H1 (cell line): ENCODE measurements around the gene VGF. TPM values are rescaled to one million over a fixed set of nuclear protein-coding genes. Genes with fewer than 3 reads are reported as not detected.

Experiments
- CTCF ChIA-PET: fragments of 300-600 bp; sonication (Branson Sonifier 250); formaldehyde crosslinking; loops from one replicate; lab custom pipeline; 2021; ENCODE audit not compliant: partially characterized antibody; lab: Charles Lee
- POLR2A ChIA-PET: fragments of 300-600 bp; sonication (Branson Sonifier 250); formaldehyde crosslinking; loops from one replicate; lab custom pipeline; 2021; ENCODE audit warnings: inconsistent platforms; ENCODE audit not compliant: partially characterized antibody; lab: Charles Lee
- DNase-seq, 2 experiments: peaks; one replicate each; pipeline versions ENCODE4 v3.0.0 to v3.0.0-alpha.2; 2010 to 2022; ENCODE audit warnings: low spot score in 2 of 2, low read depth in 1 of 2, mixed read lengths in 1 of 2
- FAIRE-seq: peaks from 2 replicates; lab custom pipeline; 2011; peaks lifted over from hg19 to GRCh38; lab: Jason Lieb, UNC
- H2AFZ ChIP-seq: 2 replicates; pipeline ENCODE4 v1.8.1; 2012; ENCODE audit warnings: low read length, inconsistent platforms
- H2AK5ac ChIP-seq: 2 replicates; pipeline ENCODE4 v1.6.1; 2013; ENCODE audit warnings: low read depth, low read length
- H2BK120ac ChIP-seq: replicated peaks from 2 replicates; pipeline ENCODE3; 2013; ENCODE audit warnings: low read depth, low read length, inconsistent platforms
- H2BK12ac ChIP-seq: 2 replicates; pipeline ENCODE4 v1.6.1; 2013; ENCODE audit warnings: low read depth, low read length
- H2BK15ac ChIP-seq: 2 replicates; pipeline ENCODE4 v1.6.1; 2013; ENCODE audit warnings: low read length
- H2BK20ac ChIP-seq: 2 replicates; pipeline ENCODE4 v1.6.1; 2013; ENCODE audit warnings: low read length
- H2BK5ac ChIP-seq: 2 replicates; pipeline ENCODE4 v1.6.1; 2013; ENCODE audit warnings: low read depth, low read length
- H3K14ac ChIP-seq: 2 replicates; pipeline ENCODE4 v1.6.1; 2013; ENCODE audit warnings: inconsistent platforms; ENCODE audit not compliant: insufficient read length
- H3K18ac ChIP-seq: 2 replicates; pipeline ENCODE4 v1.6.1; 2013; ENCODE audit warnings: low read length; ENCODE audit errors: extremely low read depth
- H3K23ac ChIP-seq: 2 replicates; pipeline ENCODE4 v1.6.1; 2013; ENCODE audit warnings: inconsistent platforms; ENCODE audit not compliant: insufficient read length
- H3K23me2 ChIP-seq: 2 replicates; pipeline ENCODE4 v1.6.1; 2013; ENCODE audit warnings: low read depth, low read length
- H3K27ac ChIP-seq: 2 replicates; pipeline ENCODE4 v1.6.1; 2011; ENCODE audit warnings: low read depth, low read length, inconsistent platforms
- H3K27me3 ChIP-seq, 4 experiments: replicated peaks in 1 of 4; 1 replicate in 1 of 4; 2 replicates in 3 of 4; pipeline versions ENCODE4 v1.6.1 to v1.8.1; 2011 to 2013; ENCODE audit warnings: low read length in 3 of 4, mild to moderate bottlenecking in 3 of 4, inconsistent platforms in 2 of 4, mixed read lengths in 2 of 4, moderate library complexity in 1 of 4; ENCODE audit not compliant: control insufficient read depth in 3 of 4, insufficient read depth in 3 of 4; ENCODE audit errors: extremely low read depth in 1 of 4
- H3K36me3 ChIP-seq, 4 experiments: 2 replicates each; pipeline versions ENCODE4 v1.6.1 to v1.8.1; 2011 to 2013; ENCODE audit warnings: mild to moderate bottlenecking in 4 of 4, low read length in 3 of 4, moderate library complexity in 2 of 4, control low read depth in 1 of 4, inconsistent platforms in 1 of 4; ENCODE audit not compliant: insufficient read depth in 4 of 4, control insufficient read depth in 2 of 4
- H3K4ac ChIP-seq: replicated peaks from 2 replicates; pipeline ENCODE3; 2013; ENCODE audit warnings: low read length, low read depth, mixed read lengths, inconsistent platforms; ENCODE audit not compliant: insufficient read length
- H3K4me1 ChIP-seq, 4 experiments: replicated peaks in 1 of 4; 1 replicate in 1 of 4; 2 replicates in 3 of 4; pipeline versions ENCODE4 v1.6.1 to v1.8.1; 2011 to 2013; ENCODE audit warnings: low read length in 3 of 4, inconsistent platforms in 2 of 4, mixed read lengths in 1 of 4; ENCODE audit not compliant: insufficient read depth in 4 of 4, control insufficient read depth in 3 of 4
- H3K4me2 ChIP-seq, 2 experiments: 2 replicates each; pipeline versions ENCODE4 v1.6.1 to v1.8.1; 2011 to 2013; ENCODE audit warnings: low read depth in 2 of 2, low read length in 2 of 2, control low read depth in 1 of 2, inconsistent platforms in 1 of 2, mild to moderate bottlenecking in 1 of 2; ENCODE audit not compliant: insufficient read depth in 1 of 2
- H3K4me3 ChIP-seq, 4 experiments: fragments of 200-600, 300-600 bp in 1 of 4; sonication (generic), shearing (Covaris generic), sonication (Bioruptor Twin) in 1 of 4; 2 replicates each; pipeline versions ENCODE4 v1.5.1 to v1.8.1; 2011 to 2016; ENCODE audit warnings: low read length in 4 of 4, low read depth in 3 of 4, control low read depth in 2 of 4, inconsistent platforms in 2 of 4, mild to moderate bottlenecking in 2 of 4, mixed read lengths in 1 of 4, moderate library complexity in 1 of 4; ENCODE audit not compliant: insufficient read depth in 2 of 4; ENCODE audit errors: extremely low read depth in 1 of 4
- H3K56ac ChIP-seq: replicated peaks from 2 replicates; pipeline ENCODE3; 2013; ENCODE audit warnings: low read depth, mild to moderate bottlenecking, mixed read lengths, low read length, inconsistent platforms; ENCODE audit not compliant: insufficient read length
- H3K79me1 ChIP-seq: 2 replicates; pipeline ENCODE4 v1.6.1; 2013; ENCODE audit warnings: low read depth, low read length, control low read depth
- H3K79me2 ChIP-seq, 2 experiments: 2 replicates each; pipeline versions ENCODE4 v1.6.1 to v1.8.1; 2012 to 2013; ENCODE audit warnings: low read length in 2 of 2, mild to moderate bottlenecking in 2 of 2, inconsistent platforms in 1 of 2; ENCODE audit not compliant: insufficient read depth in 2 of 2, control insufficient read depth in 1 of 2
- H3K9ac ChIP-seq, 4 experiments: replicated peaks in 1 of 4; 1 replicate in 1 of 4; 2 replicates in 3 of 4; pipeline versions ENCODE4 v1.6.1 to v1.8.1; 2011 to 2013; ENCODE audit warnings: low read depth in 3 of 4, low read length in 3 of 4, control low read depth in 2 of 4, mild to moderate bottlenecking in 2 of 4, moderate library complexity in 2 of 4, inconsistent platforms in 1 of 4; ENCODE audit errors: extremely low read depth in 1 of 4
- H3K9me3 ChIP-seq, 2 experiments: 2 replicates each; pipeline versions ENCODE4 v1.6.1 to v1.8.1; 2012 to 2013; ENCODE audit warnings: mild to moderate bottlenecking in 2 of 2, moderate library complexity in 2 of 2, control low read depth in 1 of 2, inconsistent platforms in 1 of 2, low read depth in 1 of 2, low read length in 1 of 2, mixed read lengths in 1 of 2; ENCODE audit not compliant: insufficient read depth in 2 of 2
- H4K20me1 ChIP-seq, 2 experiments: replicated peaks in 1 of 2; 2 replicates each; pipeline versions ENCODE3 to v1.8.1; 2011 to 2013; ENCODE audit warnings: inconsistent platforms in 2 of 2, low read length in 2 of 2, mild to moderate bottlenecking in 1 of 2; ENCODE audit not compliant: insufficient read depth in 2 of 2, control insufficient read depth in 1 of 2
- H4K5ac ChIP-seq: 2 replicates; pipeline ENCODE4 v1.6.1; 2013; ENCODE audit warnings: low read length, low read depth, mixed read lengths, inconsistent platforms; ENCODE audit not compliant: insufficient read length
- H4K8ac ChIP-seq: 2 replicates; pipeline ENCODE4 v1.8.0; 2013; ENCODE audit warnings: mild to moderate bottlenecking, moderate library complexity, low read length, inconsistent platforms; ENCODE audit not compliant: insufficient read depth; ENCODE audit errors: extremely low read depth
- H4K91ac ChIP-seq: replicated peaks from 2 replicates; pipeline ENCODE3; 2013; ENCODE audit warnings: low read length, mixed read lengths, inconsistent platforms; ENCODE audit not compliant: insufficient read length
- ASH2L ChIP-seq: fragments of 200-600, 300-600 bp; sonication (generic); IDR thresholded peaks from one replicate; pipeline ENCODE4 v1.7.1; 2017; ENCODE audit warnings: low read length
- JUND ChIP-seq: IDR thresholded peaks from 2 replicates; pipeline ENCODE4 v1.6.1; 2011; ENCODE audit warnings: mild to moderate bottlenecking, improper control_type of control experiment, low read length
- KDM4A ChIP-seq: IDR thresholded peaks from one replicate; pipeline ENCODE4 v1.7.1; 2012; ENCODE audit warnings: low read depth, mild to moderate bottlenecking, moderate library complexity, low read length, inconsistent platforms; ENCODE audit not compliant: severe bottlenecking
- TCF12 ChIP-seq: IDR thresholded peaks from 2 replicates; pipeline ENCODE4 v1.6.1; 2011; ENCODE audit warnings: low read depth, mild to moderate bottlenecking, low read length
- WGBS, 2 experiments: shearing (Covaris generic) in 1 of 2; methylation state at CpG; one replicate each; pipeline versions ENCODE4 v1.1.6 to v1.1.7; 2013 to 2015; ENCODE audit warnings: low lambda C conversion rate in 2 of 2, mixed read lengths in 2 of 2, inconsistent platforms in 1 of 2, low coverage in 1 of 2, missing lambda C conversion rate in 1 of 2; ENCODE audit not compliant: insufficient replicate concordance in 2 of 2, insufficient coverage in 1 of 2, insufficient read length in 1 of 2; ENCODE audit errors: extremely low coverage in 1 of 2, missing lambda C conversion rate in 1 of 2; 5-methylcytosine and 5-hydroxymethylcytosine counted together
- polyA plus RNA-seq, 7 experiments: library from polyadenylated mRNA; depleted of rRNA in 3 of 7; stranded (reverse) in 5 of 7; unstranded in 2 of 7; fragments of >200 nt in 5 of 7; fragments of 200-250 nt in 2 of 7; gene quantifications; 1 replicate in 5 of 7; 2 replicates in 1 of 7; 4 replicates in 1 of 7; pipeline versions ENCODE4 v1.2.1 to v1.2.3, GENCODE V29; 2011 to 2013; ENCODE audit warnings: missing spikeins in 2 of 7, mixed read lengths in 2 of 7
- total RNA-seq: library from RNA; stranded (reverse); fragmentation: NEBNext Ultra II Directional; extraction: Animal tissue kit (Norgen Biotek cat#: 25700); gene quantifications from 2 replicates; pipeline ENCODE4 v1.2.1, GENCODE V29; 2021
- TF ChIP-seq, protein P1 (sequence below): IDR thresholded peaks from 2 replicates; pipeline ENCODE4 v1.6.1; 2012; ENCODE audit warnings: inconsistent platforms

VGF gene
- total and polyA plus RNA-seq, 2 of the 8 experiments (the other 6 are each of a cell fraction or from before 2014, with no cell fraction given) = 1.6 to 7.0 TPM

DNA sequence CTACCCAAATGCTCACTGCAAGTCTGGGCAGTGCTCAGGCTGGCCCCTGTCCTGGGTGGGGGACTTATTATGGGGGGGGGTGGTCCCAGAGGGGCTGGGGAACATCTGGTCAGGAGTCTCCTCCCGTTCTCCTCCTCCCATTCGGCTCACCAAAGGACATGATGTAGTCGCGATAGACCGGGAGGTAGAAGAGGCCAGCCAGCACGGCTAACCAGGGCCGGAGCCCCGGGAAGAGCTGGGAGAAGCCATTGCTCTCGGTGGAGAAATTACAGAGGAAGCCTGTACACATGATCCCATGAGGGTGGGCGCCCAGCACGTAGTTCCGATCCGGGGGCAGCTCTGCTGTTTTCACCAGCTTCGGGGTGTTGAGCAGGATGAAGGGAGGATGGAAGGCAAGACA, 33.1 kb upstream of the VGF start:
- Histone ChIP-seq H3K23ac (no peak overlapping the region), H3K79me1 (no peaks in the 10 kb centered on the region), H4K5ac (no peak overlapping the region), H2BK15ac (no peak overlapping the region), H3K4me3 (no peak overlapping the region), H2AFZ (no peak overlapping the region), H2BK120ac (no peak overlapping the region), H2BK12ac (no peak overlapping the region; the same call in 1 of the 2 replicates), H3K14ac (no peak overlapping the region), H3K4ac (no peak overlapping the region), H3K18ac (no peak overlapping the region), H2BK20ac (peak overlapping the region; percentile 48; the same call in 1 of the 2 replicates), H3K4me2 (no peak overlapping the region), H4K20me1 (no peaks in the 10 kb centered on the region), H3K56ac (no peak overlapping the region), H3K23me2 (peaks cover 8% of the 10 kb centered on the region; the same call in 1 of the 2 replicates), H2BK5ac (no peak overlapping the region), H2AK5ac (no peak overlapping the region), H3K4me1 (peaks cover 5 to 20% (median 13%) of the 10 kb centered on the region in 4 experiments), H3K9me3 (no peaks in the 10 kb centered on the region), H3K27me3 (peaks cover 0 to 16% (median 9%) of the 10 kb centered on the region in 4 experiments; a peak in 5 of 7 replicates), H3K9ac (no peak overlapping the region), H3K27ac (no peak overlapping the region), H3K79me2 (no peaks in the 10 kb centered on the region), H3K36me3 (no peaks in the 10 kb centered on the region), H4K91ac (no peak overlapping the region), H4K8ac (peak overlapping the region; percentile 89; the same call in 1 of the 2 replicates)
- no peak for DNase-seq
- TF ChIP-seq TCF12 = no peak
- TF ChIP-seq JUND = no peak
- no peak for TF ChIP-seq ASH2L
- no peak for TF ChIP-seq KDM4A
- TF ChIP-seq, protein P1, sequence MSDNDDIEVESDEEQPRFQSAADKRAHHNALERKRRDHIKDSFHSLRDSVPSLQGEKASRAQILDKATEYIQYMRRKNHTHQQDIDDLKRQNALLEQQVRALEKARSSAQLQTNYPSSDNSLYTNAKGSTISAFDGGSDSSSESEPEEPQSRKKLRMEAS = no peak
- FAIRE-seq = no peak
- CTCF ChIA-PET = interaction anchor here (0.9 to 12.3 kb wide), 4 partner anchors 22 to 113 kb away, joined by 3 to 168 read pairs (median 4); partner anchors contain the start of gene TRIM56
- POLR2A ChIA-PET = interaction anchor here (1.8 to 2.0 kb wide), 2 partner anchors 9 to 109 kb away, joined by 5 to 7 read pairs; no protein-coding TSS in a partner anchor
- 87% methylated on average over 11 of the region's 14 CpGs; no CpG with 5 or more reads in 1 of the 2 experiments for WGBS, 2 experiments
